OCI-LY3 (cell line): ENCODE data around the gene CCDC167.
"Not testable (repeated sequence)": the region's sequence is repeated elsewhere in the genome, so short reads cannot be mapped to it uniquely, and the experiment has no call there.

Experiments
- H2AFZ ChIP-seq: fragments of 200-600, 300-600 bp; shearing (Covaris generic); 2 replicates; pipeline ENCODE4 v1.6.0; 2014; ENCODE audit warnings: antibody characterized with exemption, low read depth, low read length
- H3K27ac ChIP-seq: fragments of 200-600, 300-600 bp; sonication (generic); 2 replicates; pipeline ENCODE4 v1.5.1; 2014; ENCODE audit warnings: mild to moderate bottlenecking, low read length, moderate library complexity, mixed read lengths
- H3K27me3 ChIP-seq: fragments of 200-600, 300-600 bp; sonication (generic); 2 replicates; pipeline ENCODE4 v1.6.1; 2014; ENCODE audit warnings: low read depth, low read length, mixed read lengths
- H3K36me3 ChIP-seq: fragments of 200-600, 300-600 bp; sonication (generic); replicated peaks from 2 replicates; pipeline ENCODE3; 2014; ENCODE audit warnings: low read depth, low read length, mixed read lengths
- H3K4me1 ChIP-seq: fragments of 300-600, 200-600 bp; sonication (generic); 2 replicates; pipeline ENCODE4 v1.6.1; 2014; ENCODE audit warnings: low read length, mixed read lengths
- H3K4me2 ChIP-seq: fragments of 200-600, 300-600 bp; sonication (generic); 2 replicates; pipeline ENCODE4 v1.6.1; 2014; ENCODE audit warnings: low read length, mixed read lengths
- H3K4me3 ChIP-seq: fragments of 300-600, 200-600 bp; sonication (generic); 2 replicates; pipeline ENCODE4 v1.5.1; 2014; ENCODE audit warnings: antibody characterized with exemption, mild to moderate bottlenecking, low read length, moderate library complexity
- H3K79me2 ChIP-seq: fragments of 300-600, 200-600 bp; shearing (Covaris generic); 2 replicates; pipeline ENCODE4 v1.6.1; 2014; ENCODE audit warnings: mild to moderate bottlenecking, low read length, mixed read lengths
- H3K9ac ChIP-seq: fragments of 300-600, 200-600 bp; shearing (Covaris generic); 2 replicates; pipeline ENCODE4 v1.6.0; 2014; ENCODE audit warnings: mild to moderate bottlenecking, low read length, moderate library complexity
- H3K9me3 ChIP-seq: fragments of 200-600, 300-600 bp; shearing (Covaris generic); 2 replicates; pipeline ENCODE4 v1.6.1; 2014; ENCODE audit warnings: low read length, mixed read lengths; ENCODE audit not compliant: insufficient read depth
- H4K20me1 ChIP-seq: fragments of 200-600, 300-600 bp; sonication (generic); 2 replicates; pipeline ENCODE4 v1.6.1; 2016; ENCODE audit warnings: low read length, mixed read lengths; ENCODE audit not compliant: insufficient read depth
- CTCF ChIP-seq: fragments of 200-600, 300-600 bp; sonication (generic); IDR thresholded peaks from 2 replicates; pipeline ENCODE4 v1.5.1; 2014; ENCODE audit warnings: antibody characterized with exemption, low read length, low read depth
- EZH2phosphoT487 ChIP-seq: fragments of 200-600 bp; shearing (Covaris generic); IDR thresholded peaks from 2 replicates; pipeline ENCODE4 v1.6.1; 2018; ENCODE audit warnings: antibody characterized with exemption, mixed run types, low read depth

Gene CCDC167

DNA sequence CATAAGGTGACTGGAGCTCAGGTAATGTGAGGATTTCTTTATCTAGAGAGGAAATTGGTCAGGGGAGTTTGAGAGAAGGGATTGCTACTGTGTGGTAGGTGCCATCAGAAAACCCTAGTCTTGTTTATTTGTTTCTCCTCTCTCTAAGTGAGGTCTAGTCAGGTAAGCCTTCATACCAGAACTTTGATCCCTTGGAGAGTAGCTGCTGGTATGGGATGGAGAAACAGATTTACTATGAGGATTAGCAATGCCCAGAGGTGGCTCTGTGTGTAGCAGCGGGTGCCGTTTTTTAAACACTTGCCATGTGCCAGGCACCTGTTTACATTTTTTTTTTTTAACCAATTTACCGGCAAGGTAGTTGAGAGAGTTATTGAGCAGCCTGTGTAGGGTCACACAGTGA is 47.2 kb downstream of the CCDC167 start:
- Histone ChIP-seq H3K9me3 (no peaks in the 10 kb centered on the region), H3K4me3 (no peak overlapping the region), H3K79me2 (no peaks in the 10 kb centered on the region), H3K27ac (no peak overlapping the region), H4K20me1 (no peaks in the 10 kb centered on the region), H3K36me3 (peaks cover 51% of the 10 kb centered on the region), H3K27me3 (no peaks in the 10 kb centered on the region), H2AFZ (no peak overlapping the region), H3K4me1 (no peaks in the 10 kb centered on the region), H3K9ac (no peak overlapping the region), H3K4me2 (no peak overlapping the region)
- TF ChIP-seq EZH2phosphoT487 (no peak), CTCF (no peak)

DNA sequence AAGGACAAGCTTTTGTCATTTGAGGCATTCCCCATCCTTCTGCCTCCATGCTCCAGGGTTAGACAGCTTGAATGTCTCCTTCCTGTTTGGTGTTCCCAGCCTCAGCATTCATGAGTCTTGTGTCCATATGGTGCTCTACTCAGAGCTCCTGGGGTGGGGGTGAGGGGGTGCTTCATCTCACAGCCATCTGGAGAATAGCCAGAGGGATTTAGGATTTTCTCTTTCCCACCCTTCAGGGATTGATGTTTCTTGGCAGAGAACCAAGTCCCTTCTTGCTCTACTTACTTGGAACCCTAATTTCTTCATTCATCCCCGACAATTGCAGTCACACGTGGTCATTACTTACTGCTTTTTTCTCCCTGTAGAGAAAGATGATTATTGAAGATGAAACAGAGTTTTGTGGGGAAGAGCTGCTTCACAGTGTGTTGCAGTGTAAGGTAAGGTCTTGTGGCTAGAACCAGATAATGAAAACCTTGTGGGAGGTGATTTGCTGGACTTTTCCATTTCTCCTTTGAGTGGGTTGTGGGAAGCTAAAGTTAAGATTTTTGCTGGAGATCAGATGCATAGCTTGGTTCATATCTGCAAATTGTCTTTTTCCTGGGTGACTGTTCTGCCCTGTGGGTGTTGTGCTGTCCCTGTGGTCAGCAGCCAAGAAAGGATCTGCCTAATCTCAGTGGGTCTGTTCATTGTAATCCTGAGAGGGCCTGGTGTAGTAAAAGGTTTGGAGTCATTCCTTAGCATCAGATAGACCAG is 48.1 kb downstream of the CCDC167 start:
- Histone ChIP-seq H3K27me3 (no peaks in the 10 kb centered on the region), H3K79me2 (no peaks in the 10 kb centered on the region), H3K4me1 (no peaks in the 10 kb centered on the region), H3K9me3 (no peaks in the 10 kb centered on the region), H3K36me3 (peaks cover 53% of the 10 kb centered on the region), H2AFZ (no peak overlapping the region), H3K9ac (no peak overlapping the region), H4K20me1 (no peaks in the 10 kb centered on the region), H3K4me2 (no peak overlapping the region), H3K4me3 (no peak overlapping the region), H3K27ac (no peak overlapping the region)
- no peak for TF ChIP-seq EZH2phosphoT487
- no peak for TF ChIP-seq CTCF

DNA sequence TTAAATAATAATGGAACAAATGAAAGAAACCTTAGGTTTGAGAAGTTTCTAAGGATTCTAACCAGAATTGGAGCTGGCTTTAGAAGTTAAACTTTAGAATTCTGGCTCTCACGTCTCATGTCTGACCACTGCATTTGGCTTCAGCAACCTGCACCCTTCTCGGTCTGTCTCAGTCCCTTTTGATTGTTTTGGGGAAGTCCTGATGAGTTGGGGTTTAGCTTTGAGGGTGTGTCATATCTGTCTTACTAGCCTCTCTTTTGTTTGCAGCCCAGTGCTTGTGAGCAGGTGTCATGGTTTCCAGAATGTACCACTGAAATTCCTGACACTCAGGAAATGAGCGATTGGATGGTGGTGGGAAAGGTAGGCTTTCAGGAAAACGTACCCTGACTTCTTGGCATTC is 49.7 kb downstream of the CCDC167 start:
- Histone ChIP-seq H3K27me3 (no peaks in the 10 kb centered on the region), H4K20me1 (no peaks in the 10 kb centered on the region), H3K9me3 (no peaks in the 10 kb centered on the region), H3K79me2 (no peaks in the 10 kb centered on the region), H3K4me3 (no peak overlapping the region), H3K27ac (no peak overlapping the region), H3K9ac (no peak overlapping the region), H2AFZ (no peak overlapping the region), H3K4me1 (no peaks in the 10 kb centered on the region), H3K36me3 (peaks cover 56% of the 10 kb centered on the region), H3K4me2 (no peak overlapping the region)
- no peak for TF ChIP-seq CTCF
- TF ChIP-seq EZH2phosphoT487 = no peak

DNA sequence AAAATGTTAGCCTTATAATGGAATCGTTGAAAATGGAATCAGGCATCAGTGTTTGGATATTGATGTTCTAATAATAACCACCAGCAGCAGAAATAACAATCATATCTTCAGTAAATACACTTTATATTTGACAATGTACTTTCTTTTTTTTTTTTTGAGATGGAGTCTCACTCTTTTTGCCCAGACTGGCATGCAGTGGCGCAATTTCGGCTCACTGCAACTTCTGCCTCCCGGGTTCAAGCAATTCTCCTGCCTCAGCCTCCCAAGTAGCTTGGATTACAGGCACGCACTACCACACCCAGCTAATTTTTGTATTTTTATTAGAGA is 56.5 kb downstream of the CCDC167 start:
- H3K27me3 ChIP-seq, H3K9ac ChIP-seq, H3K9me3 ChIP-seq, H2AFZ ChIP-seq, H3K27ac ChIP-seq, H3K4me1 ChIP-seq, H4K20me1 ChIP-seq: not testable (repeated sequence)
- H3K79me2 ChIP-seq = peaks cover 16% of the 10 kb centered on the region; the same call in 1 of the 2 replicates
- H3K36me3 ChIP-seq = peaks cover 58% of the 10 kb centered on the region
- peak overlapping the region; percentile 37 for H3K4me2 ChIP-seq
- H3K4me3 ChIP-seq = peak overlapping the region; percentile 9; the same call in 1 of the 2 replicates
